B cell (primary cell): Measurements from ENCODE around the gene SDK1. TPM values are rescaled to one million over a fixed set of nuclear protein-coding genes. Genes with fewer than 3 reads are reported as not detected.

Experiments
- ATAC-seq: fragments of 200-7000 bp; cut with Tn5 transposase; one replicate; pipeline ENCODE4 v1.10.0; 2021; ENCODE audit warnings: low read depth, mild to moderate bottlenecking, moderate number of reproducible peaks, moderate library complexity
- CTCF ChIA-PET: fragments of 350-600 bp; sonication (Branson Sonifier 250); formaldehyde crosslinking; loops from one replicate; lab custom pipeline; 2021; ENCODE audit warnings: antibody characterized with exemption, inconsistent platforms; lab: Charles Lee
- POLR2A ChIA-PET: fragments of 350-600 bp; sonication (Branson Sonifier 250); formaldehyde crosslinking; loops from one replicate; lab custom pipeline; 2021; ENCODE audit warnings: antibody characterized with exemption; lab: Charles Lee
- DNase-seq: peaks from one replicate; pipeline ENCODE4 v3.0.0; 2013
- H2AFZ ChIP-seq: 2 replicates; pipeline ENCODE4 v1.6.1; 2012; ENCODE audit warnings: mild to moderate bottlenecking, low read depth, low read length; ENCODE audit not compliant: insufficient read depth, poor library complexity, severe bottlenecking
- H3K27ac ChIP-seq, 2 donors: 1 replicate in 1 of 2; 2 replicates in 1 of 2; pipeline ENCODE4 v1.5.1; 2012 to 2013; ENCODE audit warnings: low read length in 2 of 2, mild to moderate bottlenecking in 2 of 2, moderate library complexity in 1 of 2
- H3K27me3 ChIP-seq, 4 experiments: fragments of 200-600 bp in 1 of 4; sonication (generic) in 1 of 4; replicated peaks in 1 of 4; 1 replicate in 2 of 4; 2 replicates in 2 of 4; pipeline versions ENCODE4 v1.6.1 to v1.7.0; 2013 to 2016; ENCODE audit warnings: low read length in 3 of 4, mild to moderate bottlenecking in 2 of 4, mixed read lengths in 1 of 4, moderate library complexity in 1 of 4; ENCODE audit not compliant: insufficient read depth in 4 of 4, control insufficient read depth in 3 of 4; ENCODE audit errors: control extremely low read depth in 1 of 4
- H3K36me3 ChIP-seq, 2 experiments: replicated peaks in 1 of 2; 1 replicate in 1 of 2; 2 replicates in 1 of 2; pipeline versions ENCODE4 v1.6.1 to v1.7.1; 2013; ENCODE audit warnings: low read length in 1 of 2; ENCODE audit not compliant: insufficient read depth in 2 of 2, control insufficient read depth in 1 of 2; ENCODE audit errors: control extremely low read depth in 1 of 2, extremely low read depth in 1 of 2
- H3K4me1 ChIP-seq, 2 donors: fragments of 200-600 bp in 1 of 2; sonication (generic) in 1 of 2; 1 replicate in 1 of 2; 2 replicates in 1 of 2; pipeline versions ENCODE4 v1.5.1 to v1.6.1; 2013 to 2017; ENCODE audit warnings: low read length in 2 of 2; ENCODE audit not compliant: control insufficient read depth in 2 of 2, insufficient read depth in 2 of 2
- H3K4me2 ChIP-seq: replicated peaks from 2 replicates; pipeline ENCODE3; 2012; ENCODE audit warnings: mild to moderate bottlenecking, low read depth, low read length; ENCODE audit not compliant: poor library complexity, severe bottlenecking
- H3K4me3 ChIP-seq, 5 experiments: fragments of 200-600 bp in 1 of 5; sonication (generic) in 1 of 5; 1 replicate in 3 of 5; 2 replicates in 2 of 5; pipeline versions ENCODE4 v1.5.1 to v1.7.0; 2011 to 2016; ENCODE audit warnings: low read length in 4 of 5, mild to moderate bottlenecking in 4 of 5, low read depth in 2 of 5, control low read depth in 1 of 5, moderate library complexity in 1 of 5; ENCODE audit not compliant: insufficient read depth in 1 of 5; ENCODE audit errors: control extremely low read depth in 1 of 5, extremely low read depth in 1 of 5
- H3K79me2 ChIP-seq: fragments of 200-600 bp; sonication (generic); one replicate; pipeline ENCODE4 v1.6.0; 2016; ENCODE audit warnings: low read length; ENCODE audit not compliant: control insufficient read depth, insufficient read depth
- H3K9ac ChIP-seq: fragments of 200-600 bp; sonication (generic); 2 replicates; pipeline ENCODE4 v1.6.1; 2017; ENCODE audit warnings: mild to moderate bottlenecking, low read length, moderate library complexity
- H3K9me3 ChIP-seq, 3 donors: one replicate each; pipeline versions ENCODE4 v1.6.1 to v1.7.1; 2013; ENCODE audit warnings: low read length in 2 of 3; ENCODE audit not compliant: control insufficient read depth in 2 of 3, insufficient read depth in 1 of 3; ENCODE audit errors: control extremely low read depth in 1 of 3
- H4K20me1 ChIP-seq: 2 replicates; pipeline ENCODE4 v1.6.0; 2012; ENCODE audit warnings: mild to moderate bottlenecking, low read length; ENCODE audit not compliant: insufficient read depth, control insufficient read depth, poor library complexity, severe bottlenecking
- H3K27ac Mint-ChIP-seq: one replicate; pipeline ENCODE4 v1.8.0; 2021; ENCODE audit warnings: mixed read lengths
- H3K27me3 Mint-ChIP-seq: one replicate; pipeline ENCODE4 v1.8.0; 2021; ENCODE audit warnings: mixed read lengths
- H3K4me1 Mint-ChIP-seq: one replicate; pipeline ENCODE4 v1.8.0; 2021; ENCODE audit warnings: mixed read lengths
- H3K4me3 Mint-ChIP-seq: one replicate; pipeline ENCODE4 v1.8.0; 2021; ENCODE audit warnings: mixed read lengths
- H3K9me3 Mint-ChIP-seq: one replicate; pipeline ENCODE4 v1.8.0; 2022; ENCODE audit warnings: mixed read lengths; ENCODE audit not compliant: insufficient read depth
- CTCF ChIP-seq: fragments of 200-600 bp; IDR thresholded peaks from one replicate; pipeline ENCODE4 v1.8.0; 2022; ENCODE audit warnings: antibody characterized with exemption, mild to moderate bottlenecking
- EZH2 ChIP-seq: IDR thresholded peaks from 2 replicates; pipeline ENCODE4 v1.6.1; 2012; ENCODE audit warnings: borderline replicate concordance, low read depth, mild to moderate bottlenecking, moderate library complexity, low read length; ENCODE audit not compliant: insufficient read depth, poor library complexity, severe bottlenecking
- WGBS: methylation state at CpG from one replicate; pipeline ENCODE4 v1.1.5; 2013; ENCODE audit warnings: missing lambda C conversion rate; ENCODE audit not compliant: insufficient coverage; 5-methylcytosine and 5-hydroxymethylcytosine counted together
- intact Hi-C: fragments of 100-400 bp; cut with micrococcal nuclease; formaldehyde crosslinking; loops from one replicate; pipeline ENCODE4 v1.10.0; 2022
- polyA plus RNA-seq: library from polyadenylated mRNA; depleted of rRNA; stranded (reverse); fragments of >200 nt; gene quantifications from 2 replicates; pipeline ENCODE4 v1.2.3, GENCODE V29; 2012
- total RNA-seq, 2 donors: library from RNA; stranded (reverse); fragments of 120-200 nt in 1 of 2; gene quantifications; 1 replicate in 1 of 2; 2 replicates in 1 of 2; pipeline versions ENCODE4 v1.2.3 to v1.2.4, GENCODE V29; 2013 to 2022

Gene SDK1
- total and polyA plus RNA-seq, 2 donors (not counting 1 experiment from before 2014, with no cell fraction given) = 0.73 to 2.0 TPM

GRCh38 chr7:3607847-3608246 is 306.8 kb downstream of the SDK1 start:
- POLR2A ChIA-PET = no interaction called here
- no peaks in the 10 kb centered on the region for H4K20me1 ChIP-seq
- 92% methylated on average over 3 of the region's 8 CpGs for WGBS

GRCh38 chr7:3616306-3616705 is 315.3 kb downstream of the SDK1 start:
- 98% methylated on average over 5 of the region's 8 CpGs for WGBS
- ChIA-PET CTCF (no interaction called here), POLR2A (no interaction called here)
- H3K9ac ChIP-seq = no peak overlapping the region
- H3K27me3 ChIP-seq = peaks cover 0 to under 1% (median 0%) of the 10 kb centered on the region in 4 experiments
- H3K9me3 ChIP-seq = peaks cover 0 to 3% (median 0%) of the 10 kb centered on the region in 3 donors
- no peak overlapping the region for H3K27ac ChIP-seq
- no peak for TF ChIP-seq EZH2
- no peak for TF ChIP-seq CTCF
- no peak overlapping the region for H2AFZ ChIP-seq
- H3K36me3 ChIP-seq = no peaks in the 10 kb centered on the region
- Mint-ChIP-seq H3K27me3 (peaks cover 37% of the 10 kb centered on the region), H3K27ac (no peak overlapping the region), H3K4me1 (no peaks in the 10 kb centered on the region), H3K9me3 (peaks cover 6% of the 10 kb centered on the region), H3K4me3 (no peak overlapping the region)
- no peak for ATAC-seq
- DNase-seq = no peak
- no peaks in the 10 kb centered on the region for H3K4me1 ChIP-seq
- H3K4me3 ChIP-seq = no peak overlapping the region
- no peaks in the 10 kb centered on the region for H3K79me2 ChIP-seq
- H4K20me1 ChIP-seq = no peaks in the 10 kb centered on the region
- intact Hi-C loops = no loop called here
- H3K4me2 ChIP-seq = no peak overlapping the region

More at GRCh38 chr7:3607847-3608246, 306.8 kb downstream of the SDK1 start:
- Mint-ChIP-seq H3K27me3 (peaks cover 19% of the 10 kb centered on the region), H3K9me3 (no peaks in the 10 kb centered on the region), H3K4me1 (no peaks in the 10 kb centered on the region), H3K27ac (no peak overlapping the region), H3K4me3 (no peak overlapping the region)
- Histone ChIP-seq H3K27me3 (peaks cover 0 to 2% (median 0%) of the 10 kb centered on the region in 4 experiments), H3K4me3 (no peak overlapping the region), H3K79me2 (no peaks in the 10 kb centered on the region), H3K36me3 (no peaks in the 10 kb centered on the region), H3K9me3 (peaks cover 0 to 5% (median 0%) of the 10 kb centered on the region in 3 donors), H3K9ac (no peak overlapping the region), H3K27ac (no peak overlapping the region), H3K4me1 (peaks cover 0 to 6% of the 10 kb centered on the region in 2 donors), H3K4me2 (no peak overlapping the region), H2AFZ (no peak overlapping the region)
- ATAC-seq = no peak
- TF ChIP-seq CTCF = no peak
- no peak for TF ChIP-seq EZH2
- DNase-seq = no peak
- intact Hi-C loops = no loop called here
- CTCF ChIA-PET = interaction anchor here (0.8 kb wide), 1 partner anchor 52 kb away, joined by 3 read pairs; no protein-coding TSS in a partner anchor
